GM23338 (cell line): ENCODE results near the gene SBSN.

Experiments used
- EZH2 ChIP-seq: fragments of 200-600 bp; sonication (generic); IDR thresholded peaks from one replicate; pipeline ENCODE4 v1.8.0; 2017; ENCODE audit warnings: antibody characterized with exemption, mild to moderate bottlenecking, low read depth; ENCODE audit not compliant: unreplicated experiment
- TF ChIP-seq, protein P1 (sequence below), 2 experiments: fragments of 200-600 bp in 1 of 2; sonication (generic) in 1 of 2; conservative IDR thresholded peaks; 2 replicates each; pipeline versions ENCODE4 v1.5.1 to v1.6.1; 2016 to 2017; ENCODE audit warnings: antibody characterized with exemption in 2 of 2, low read depth in 2 of 2, mild to moderate bottlenecking in 2 of 2, moderate library complexity in 1 of 2

DNA sequence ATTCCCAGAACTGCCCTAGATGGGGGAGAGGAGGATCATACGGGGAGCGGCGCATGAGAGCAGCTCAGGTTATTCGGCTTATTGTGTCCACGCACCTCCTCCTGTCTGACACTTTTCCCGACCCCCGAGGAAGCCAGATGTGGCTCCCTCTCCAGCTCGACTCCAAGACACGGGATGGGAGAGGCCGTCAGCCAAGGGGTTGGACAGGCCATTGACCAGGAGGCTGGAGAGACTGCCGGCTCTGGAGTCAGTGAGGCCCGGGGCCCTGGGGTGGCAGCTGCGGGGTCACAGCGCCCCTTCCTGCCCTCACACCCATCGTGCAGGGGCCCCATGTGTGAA is 17.5 kb downstream of the SBSN start:
- TF ChIP-seq, protein P1, sequence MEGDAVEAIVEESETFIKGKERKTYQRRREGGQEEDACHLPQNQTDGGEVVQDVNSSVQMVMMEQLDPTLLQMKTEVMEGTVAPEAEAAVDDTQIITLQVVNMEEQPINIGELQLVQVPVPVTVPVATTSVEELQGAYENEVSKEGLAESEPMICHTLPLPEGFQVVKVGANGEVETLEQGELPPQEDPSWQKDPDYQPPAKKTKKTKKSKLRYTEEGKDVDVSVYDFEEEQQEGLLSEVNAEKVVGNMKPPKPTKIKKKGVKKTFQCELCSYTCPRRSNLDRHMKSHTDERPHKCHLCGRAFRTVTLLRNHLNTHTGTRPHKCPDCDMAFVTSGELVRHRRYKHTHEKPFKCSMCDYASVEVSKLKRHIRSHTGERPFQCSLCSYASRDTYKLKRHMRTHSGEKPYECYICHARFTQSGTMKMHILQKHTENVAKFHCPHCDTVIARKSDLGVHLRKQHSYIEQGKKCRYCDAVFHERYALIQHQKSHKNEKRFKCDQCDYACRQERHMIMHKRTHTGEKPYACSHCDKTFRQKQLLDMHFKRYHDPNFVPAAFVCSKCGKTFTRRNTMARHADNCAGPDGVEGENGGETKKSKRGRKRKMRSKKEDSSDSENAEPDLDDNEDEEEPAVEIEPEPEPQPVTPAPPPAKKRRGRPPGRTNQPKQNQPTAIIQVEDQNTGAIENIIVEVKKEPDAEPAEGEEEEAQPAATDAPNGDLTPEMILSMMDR (conservative IDR thresholded peaks at IDR 0.05; ENCODE audit: low read depth in 2 of 2) = no peak
- TF ChIP-seq EZH2 = no peak
